Calu3 (cell line): Measurements from ENCODE around the gene TSPAN9. TPM values are rescaled to one million over a fixed set of nuclear protein-coding genes. Genes with fewer than 3 reads are reported as not detected.

Experiments used
- BruUV-seq: library from RNA; stranded (reverse); fragments of 400-500 nt; replicated peaks from 2 replicates; lab custom pipeline; 2021; lab: Mats Ljungman, UMichigan
- CTCF ChIA-PET: fragments of 300-600 bp; sonication (Branson Sonifier 250); formaldehyde crosslinking; loops from one replicate; lab custom pipeline; 2022; ENCODE audit warnings: antibody characterized with exemption; lab: Charles Lee
- DNase-seq: peaks from one replicate; pipeline ENCODE4 v3.0.0; 2022
- H3K27ac Mint-ChIP-seq: one replicate; pipeline ENCODE4 v1.8.0; 2022; ENCODE audit warnings: mixed read lengths; ENCODE audit not compliant: unreplicated experiment
- H3K27me3 Mint-ChIP-seq: one replicate; pipeline ENCODE4 v1.8.0; 2022; ENCODE audit warnings: mixed read lengths; ENCODE audit not compliant: unreplicated experiment
- H3K36me3 Mint-ChIP-seq: one replicate; pipeline ENCODE4 v1.8.0; 2022; ENCODE audit warnings: mild to moderate bottlenecking, moderate library complexity, mixed read lengths; ENCODE audit not compliant: insufficient read depth, unreplicated experiment
- H3K4me1 Mint-ChIP-seq: one replicate; pipeline ENCODE4 v1.8.0; 2022; ENCODE audit warnings: mild to moderate bottlenecking, low read depth, mixed read lengths; ENCODE audit not compliant: unreplicated experiment
- H3K4me3 Mint-ChIP-seq: one replicate; pipeline ENCODE4 v1.8.0; 2022; ENCODE audit warnings: mild to moderate bottlenecking, low read depth, moderate library complexity, mixed read lengths; ENCODE audit not compliant: unreplicated experiment
- H3K9me3 Mint-ChIP-seq: one replicate; pipeline ENCODE4 v1.8.0; 2022; ENCODE audit warnings: low read depth, mixed read lengths; ENCODE audit not compliant: unreplicated experiment
- intact Hi-C: fragments of 100-400 bp; cut with micrococcal nuclease; formaldehyde crosslinking; loops from one replicate; pipeline ENCODE4 v1.10.0; 2022; ENCODE audit not compliant: unreplicated experiment
- total RNA-seq: library from RNA; stranded (reverse); gene quantifications from 2 replicates; pipeline ENCODE4 v1.2.3, GENCODE V29; 2022
- TF ChIP-seq, protein P1 (sequence below): fragments of 200-600 bp; IDR thresholded peaks from one replicate; pipeline ENCODE4 v1.8.0; 2022; ENCODE audit warnings: antibody characterized with exemption; ENCODE audit not compliant: unreplicated experiment

The TSPAN9 gene
- total RNA-seq, 1 experiment from 2014 or later = 6.0 TPM

DNA sequence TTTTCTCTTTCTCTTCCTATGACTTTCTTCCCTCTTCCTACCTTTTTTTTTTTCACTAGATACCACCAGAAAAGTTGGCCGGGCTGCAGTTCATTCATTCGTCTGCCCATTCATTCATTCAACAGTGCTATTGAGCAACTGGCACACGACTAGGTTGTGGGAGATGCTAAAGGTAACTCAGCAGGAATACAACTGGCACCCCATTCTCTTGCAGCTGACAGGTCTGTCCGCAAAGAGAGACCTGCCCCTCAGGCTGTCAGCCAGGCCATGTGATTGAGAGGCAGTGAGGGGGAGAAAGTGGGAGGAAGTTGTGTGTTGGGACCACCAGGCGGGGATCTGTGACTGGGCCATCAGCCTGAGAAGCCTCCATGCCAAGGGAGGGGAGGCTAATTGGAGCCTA lies 105.2 kb downstream of the TSPAN9 start:
- no peak overlapping the region for H3K27ac Mint-ChIP-seq
- no TSS peak for BruUV-seq
- H3K36me3 Mint-ChIP-seq = no peaks in the 10 kb centered on the region
- TF ChIP-seq, protein P1, sequence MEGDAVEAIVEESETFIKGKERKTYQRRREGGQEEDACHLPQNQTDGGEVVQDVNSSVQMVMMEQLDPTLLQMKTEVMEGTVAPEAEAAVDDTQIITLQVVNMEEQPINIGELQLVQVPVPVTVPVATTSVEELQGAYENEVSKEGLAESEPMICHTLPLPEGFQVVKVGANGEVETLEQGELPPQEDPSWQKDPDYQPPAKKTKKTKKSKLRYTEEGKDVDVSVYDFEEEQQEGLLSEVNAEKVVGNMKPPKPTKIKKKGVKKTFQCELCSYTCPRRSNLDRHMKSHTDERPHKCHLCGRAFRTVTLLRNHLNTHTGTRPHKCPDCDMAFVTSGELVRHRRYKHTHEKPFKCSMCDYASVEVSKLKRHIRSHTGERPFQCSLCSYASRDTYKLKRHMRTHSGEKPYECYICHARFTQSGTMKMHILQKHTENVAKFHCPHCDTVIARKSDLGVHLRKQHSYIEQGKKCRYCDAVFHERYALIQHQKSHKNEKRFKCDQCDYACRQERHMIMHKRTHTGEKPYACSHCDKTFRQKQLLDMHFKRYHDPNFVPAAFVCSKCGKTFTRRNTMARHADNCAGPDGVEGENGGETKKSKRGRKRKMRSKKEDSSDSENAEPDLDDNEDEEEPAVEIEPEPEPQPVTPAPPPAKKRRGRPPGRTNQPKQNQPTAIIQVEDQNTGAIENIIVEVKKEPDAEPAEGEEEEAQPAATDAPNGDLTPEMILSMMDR = no peak
- peaks cover 56% of the 10 kb centered on the region for H3K27me3 Mint-ChIP-seq
- no peak for DNase-seq
- CTCF ChIA-PET = no interaction called here
- no peaks in the 10 kb centered on the region for H3K4me1 Mint-ChIP-seq
- H3K4me3 Mint-ChIP-seq = no peak overlapping the region
- intact Hi-C loops = no loop called here
- H3K9me3 Mint-ChIP-seq = no peaks in the 10 kb centered on the region

DNA sequence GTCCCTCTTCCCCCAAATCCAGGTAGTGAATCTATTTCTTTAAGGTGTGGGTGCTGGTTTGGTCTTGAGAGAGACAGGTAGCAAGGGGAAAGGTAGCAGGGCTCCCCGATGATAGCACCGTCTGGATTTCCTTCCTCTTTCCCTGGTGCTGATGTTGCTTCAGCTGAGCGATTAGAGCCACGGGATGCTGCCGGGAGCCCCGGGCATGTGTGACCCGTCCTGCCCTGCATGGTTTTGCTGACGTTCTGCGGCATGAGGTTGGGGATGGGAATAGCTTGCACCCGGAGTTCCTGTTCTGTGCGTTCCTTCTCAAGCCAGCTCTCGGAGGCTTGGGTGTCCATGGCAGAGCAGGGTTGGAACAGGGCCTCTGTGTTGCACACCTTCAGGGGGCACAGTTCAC lies 107.3 kb downstream of the TSPAN9 start:
- H3K27ac Mint-ChIP-seq = no peak overlapping the region
- DNase-seq = no peak
- intact Hi-C loops = no loop called here
- no TSS peak for BruUV-seq
- TF ChIP-seq, protein P1 = no peak
- no peaks in the 10 kb centered on the region for H3K4me1 Mint-ChIP-seq
- no peak overlapping the region for H3K4me3 Mint-ChIP-seq
- H3K9me3 Mint-ChIP-seq = no peaks in the 10 kb centered on the region
- CTCF ChIA-PET = interaction anchor here (0.8 kb wide), 1 partner anchor 18 kb away, joined by 4 read pairs; no protein-coding TSS in a partner anchor
- peaks cover 67% of the 10 kb centered on the region for H3K27me3 Mint-ChIP-seq
- H3K36me3 Mint-ChIP-seq = no peaks in the 10 kb centered on the region

DNA sequence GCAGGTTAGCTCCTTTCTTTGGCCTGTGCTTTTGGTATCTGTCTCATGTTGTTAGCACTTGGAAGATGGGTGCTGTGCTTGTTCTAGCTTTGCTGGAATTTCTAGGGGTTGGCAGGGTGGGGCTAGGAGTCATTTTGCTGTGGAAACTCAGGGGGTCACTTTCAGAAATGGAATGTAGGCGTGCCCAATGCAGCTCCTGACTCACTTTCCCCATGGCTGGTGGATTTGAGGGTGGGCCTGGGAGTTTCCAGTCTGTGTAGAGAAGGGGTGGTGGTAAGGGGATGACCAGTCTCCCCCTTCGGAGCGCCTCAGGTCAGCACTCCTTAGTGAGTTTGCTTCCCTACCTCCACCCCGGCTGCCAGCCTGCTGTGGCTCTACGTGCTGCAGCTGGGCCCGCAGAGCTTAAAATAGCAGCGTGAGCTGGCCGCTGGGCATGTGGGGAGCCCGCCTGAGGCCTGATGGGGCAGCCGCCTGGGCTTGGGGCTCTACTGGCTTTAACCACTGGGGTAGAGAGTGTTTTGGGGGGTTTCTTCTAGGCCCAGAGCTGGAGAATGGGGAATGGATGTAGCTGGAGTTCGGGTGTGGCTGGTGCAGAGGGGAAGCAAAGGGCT lies 108.2 kb downstream of the TSPAN9 start:
- Mint-ChIP-seq H3K9me3 (no peaks in the 10 kb centered on the region), H3K4me3 (no peak overlapping the region), H3K36me3 (no peaks in the 10 kb centered on the region), H3K27me3 (peaks cover 75% of the 10 kb centered on the region), H3K4me1 (no peaks in the 10 kb centered on the region), H3K27ac (no peak overlapping the region)
- TF ChIP-seq, protein P1 = no peak
- no peak for DNase-seq
- CTCF ChIA-PET = interaction anchor here (0.8 kb wide), 1 partner anchor 17 kb away, joined by 4 read pairs; no protein-coding TSS in a partner anchor
- no TSS peak for BruUV-seq
- intact Hi-C loops = no loop called here

DNA sequence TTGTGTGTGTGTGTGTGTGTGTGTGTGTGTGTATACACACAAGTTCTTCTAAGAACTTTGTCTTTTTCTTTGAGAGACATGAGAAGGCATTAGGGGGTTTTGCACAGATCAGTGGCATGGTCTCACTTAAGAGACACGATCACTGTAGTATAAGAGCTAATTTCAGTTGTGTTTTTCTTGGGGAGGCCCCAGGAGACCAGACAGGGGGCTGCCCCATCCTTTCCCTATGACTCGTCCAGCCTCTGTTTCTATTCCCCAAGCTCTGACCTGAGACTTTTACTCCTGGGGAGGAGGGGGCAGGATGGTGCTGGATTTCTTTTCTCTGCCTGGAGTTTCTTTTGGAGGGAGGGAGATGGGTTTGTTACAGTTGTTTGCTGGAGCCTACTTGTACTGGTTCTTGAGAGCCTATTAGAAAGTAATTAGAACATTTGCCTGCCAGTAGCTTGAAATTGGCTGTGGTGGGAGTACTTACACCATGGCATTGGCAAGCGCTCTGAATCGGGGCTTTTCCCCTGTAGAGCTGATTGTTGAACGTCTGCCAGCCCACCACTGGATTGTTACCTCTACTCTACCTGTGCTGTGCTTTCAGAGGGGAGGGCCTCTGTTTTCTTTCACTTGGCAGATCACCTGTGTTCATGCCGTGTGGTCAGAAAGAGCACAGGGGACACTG lies 109.5 kb downstream of the TSPAN9 start:
- CTCF ChIA-PET = interaction anchor here (0.5 kb wide), 1 partner anchor 85 kb away, joined by 3 read pairs; no protein-coding TSS in a partner anchor
- peaks cover 89% of the 10 kb centered on the region for H3K27me3 Mint-ChIP-seq

More for the DNA sequence above, 109.5 kb downstream of the TSPAN9 start:
- Mint-ChIP-seq H3K36me3 (no peaks in the 10 kb centered on the region), H3K4me1 (no peaks in the 10 kb centered on the region), H3K27ac (no peak overlapping the region), H3K4me3 (no peak overlapping the region), H3K9me3 (no peaks in the 10 kb centered on the region)
- TF ChIP-seq, protein P1 = no peak
- no peak for DNase-seq
- intact Hi-C loops = no loop called here
- no TSS peak for BruUV-seq
